Lower leg skin (tissue), 4 donors: ENCODE measurements around the gene OLFML1. TPM values are rescaled to one million over a fixed set of nuclear protein-coding genes. Genes with fewer than 3 reads are reported as not detected.

Experiments used
- DNase-seq, 2 donors: peaks; one replicate each; pipeline ENCODE4 v3.0.0-alpha.2; 2019; ENCODE audit warnings: low spot score in 2 of 2
- H3K4me3 ChIP-seq: fragments of 200-600 bp; sonication (generic); 2 replicates; pipeline ENCODE4 v1.5.1; 2017; ENCODE audit warnings: mild to moderate bottlenecking, low read depth; ENCODE audit not compliant: poor library complexity, severe bottlenecking
- POLR2A ChIP-seq, 2 donors: fragments of 450-650 bp; IDR thresholded peaks; one replicate each; pipeline ENCODE4 v1.6.1; 2016 to 2017; ENCODE audit warnings: antibody characterized with exemption in 2 of 2, mild to moderate bottlenecking in 1 of 2, moderate library complexity in 1 of 2
- WGBS, 2 donors: methylation state at CpG; one replicate each; pipeline ENCODE4 v1.1.5; 2018; 5-methylcytosine and 5-hydroxymethylcytosine counted together
- intact Hi-C: fragments of 100-400 bp; cut with DNase I; formaldehyde crosslinking; loops from one replicate; pipeline ENCODE4 v1.15.0; 2023; ENCODE audit warnings: low total_unique reads
- total RNA-seq, 4 donors: library from RNA; depleted of rRNA; stranded (reverse); fragments of >200 nt; gene quantifications; one replicate each; pipeline ENCODE4 v1.1.0, GENCODE V29; 2016
- TF ChIP-seq, protein P1 (sequence below), 3 donors: fragments of 450-650 bp; IDR thresholded peaks; one replicate each; pipeline ENCODE4 v1.5.1; 2016; ENCODE audit warnings: antibody characterized with exemption in 3 of 3, mild to moderate bottlenecking in 3 of 3, moderate library complexity in 2 of 3

OLFML1 gene
- total RNA-seq, 4 donors from 2014 or later, result 1.4 to 4.0 (median 2.7) TPM

DNA sequence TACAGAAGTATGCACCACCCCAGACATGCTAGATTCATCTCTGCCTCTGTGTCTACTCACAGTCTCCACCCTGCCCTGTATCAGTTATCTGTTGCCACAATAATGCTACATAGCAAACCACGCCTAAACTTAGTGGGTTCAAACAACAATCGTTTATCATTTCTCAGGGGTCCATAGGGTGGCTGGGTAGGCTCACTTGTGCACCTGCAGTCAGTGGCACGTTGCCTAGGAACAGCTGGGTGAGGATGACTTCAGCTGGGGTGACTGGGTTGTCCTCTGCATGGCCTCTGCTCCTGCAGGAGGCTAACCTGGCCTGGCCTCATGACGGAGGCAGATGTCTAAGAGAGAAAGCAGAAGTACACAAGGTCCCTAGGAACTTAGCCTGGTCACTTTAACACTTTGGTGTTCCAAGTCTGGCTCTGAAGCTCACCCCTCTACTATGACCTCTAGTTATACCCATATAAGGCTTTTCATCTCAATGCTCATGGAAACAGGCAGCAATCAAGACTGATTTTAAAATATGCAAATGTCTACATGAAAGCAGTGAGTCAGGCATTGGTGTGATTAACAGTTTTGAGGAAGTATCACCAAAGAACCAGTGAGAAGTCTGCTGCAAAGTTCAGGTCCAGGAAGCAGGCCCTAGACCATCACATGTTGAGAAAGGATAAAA, 10.7 kb downstream of the OLFML1 start:
- no peak overlapping the region for H3K4me3 ChIP-seq
- 77 to 91% methylated on average over 4 of the region's 4 CpGs for WGBS, 2 donors
- no peak for DNase-seq
- TF ChIP-seq POLR2A (IDR thresholded peaks at IDR 0.05), result no peak
- TF ChIP-seq, protein P1, sequence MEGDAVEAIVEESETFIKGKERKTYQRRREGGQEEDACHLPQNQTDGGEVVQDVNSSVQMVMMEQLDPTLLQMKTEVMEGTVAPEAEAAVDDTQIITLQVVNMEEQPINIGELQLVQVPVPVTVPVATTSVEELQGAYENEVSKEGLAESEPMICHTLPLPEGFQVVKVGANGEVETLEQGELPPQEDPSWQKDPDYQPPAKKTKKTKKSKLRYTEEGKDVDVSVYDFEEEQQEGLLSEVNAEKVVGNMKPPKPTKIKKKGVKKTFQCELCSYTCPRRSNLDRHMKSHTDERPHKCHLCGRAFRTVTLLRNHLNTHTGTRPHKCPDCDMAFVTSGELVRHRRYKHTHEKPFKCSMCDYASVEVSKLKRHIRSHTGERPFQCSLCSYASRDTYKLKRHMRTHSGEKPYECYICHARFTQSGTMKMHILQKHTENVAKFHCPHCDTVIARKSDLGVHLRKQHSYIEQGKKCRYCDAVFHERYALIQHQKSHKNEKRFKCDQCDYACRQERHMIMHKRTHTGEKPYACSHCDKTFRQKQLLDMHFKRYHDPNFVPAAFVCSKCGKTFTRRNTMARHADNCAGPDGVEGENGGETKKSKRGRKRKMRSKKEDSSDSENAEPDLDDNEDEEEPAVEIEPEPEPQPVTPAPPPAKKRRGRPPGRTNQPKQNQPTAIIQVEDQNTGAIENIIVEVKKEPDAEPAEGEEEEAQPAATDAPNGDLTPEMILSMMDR (IDR thresholded peaks at IDR 0.05), result no peak
- intact Hi-C loops, result no loop called here

DNA sequence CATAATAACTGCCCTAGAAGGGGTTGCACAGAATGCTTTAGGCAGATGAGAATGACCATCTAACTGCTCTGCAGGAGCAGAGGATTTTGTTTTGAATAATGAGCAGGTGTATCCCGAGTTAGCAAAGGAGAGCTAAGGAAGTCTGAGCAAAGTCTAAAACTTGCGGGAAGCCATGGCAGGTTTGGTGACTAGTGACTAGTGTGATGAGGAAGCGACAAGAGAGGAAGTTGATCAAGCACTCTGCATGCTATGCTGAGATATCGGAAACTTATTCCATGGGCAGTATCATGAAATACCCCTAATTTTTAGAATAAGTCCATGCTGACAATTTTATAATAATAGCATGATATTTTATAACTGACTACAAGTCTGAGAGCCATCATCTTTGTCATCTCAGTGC, 12.9 kb downstream of the OLFML1 start:
- DNase-seq, result no peak
- intact Hi-C loops, result no loop called here
- TF ChIP-seq, protein P1 (IDR thresholded peaks at IDR 0.05), result no peak
- no peak for TF ChIP-seq POLR2A (IDR thresholded peaks at IDR 0.05)
- 78 to 89% methylated on average over 4 of the region's 4 CpGs for WGBS, 2 donors
- no peak overlapping the region for H3K4me3 ChIP-seq

DNA sequence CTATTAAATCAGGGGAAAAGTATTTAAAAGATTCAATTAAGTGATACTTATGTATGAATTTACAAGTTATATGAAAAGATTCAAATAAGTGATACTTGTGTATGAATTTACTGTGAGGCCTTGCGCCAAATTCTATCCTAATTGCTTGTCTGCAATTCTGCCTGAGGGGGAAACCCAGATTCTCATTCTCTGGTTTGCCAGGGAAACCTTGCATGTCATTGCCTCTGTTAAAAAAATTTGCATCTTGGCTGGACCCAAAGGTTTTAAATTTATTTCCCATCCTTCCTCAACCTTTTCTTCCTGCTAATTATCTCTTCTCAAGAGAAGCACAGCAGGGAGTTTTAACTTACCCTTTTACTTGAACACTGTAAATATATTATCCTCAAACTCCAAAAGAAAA, 13.8 kb downstream of the OLFML1 start:
- intact Hi-C loops, result no loop called here
- no peak for TF ChIP-seq POLR2A (IDR thresholded peaks at IDR 0.05)
- TF ChIP-seq, protein P1 (IDR thresholded peaks at IDR 0.05), result no peak
- 48 to 59% methylated on average over 1 of the region's 1 CpG for WGBS, 2 donors
- H3K4me3 ChIP-seq, result no peak overlapping the region
- no peak for DNase-seq

DNA sequence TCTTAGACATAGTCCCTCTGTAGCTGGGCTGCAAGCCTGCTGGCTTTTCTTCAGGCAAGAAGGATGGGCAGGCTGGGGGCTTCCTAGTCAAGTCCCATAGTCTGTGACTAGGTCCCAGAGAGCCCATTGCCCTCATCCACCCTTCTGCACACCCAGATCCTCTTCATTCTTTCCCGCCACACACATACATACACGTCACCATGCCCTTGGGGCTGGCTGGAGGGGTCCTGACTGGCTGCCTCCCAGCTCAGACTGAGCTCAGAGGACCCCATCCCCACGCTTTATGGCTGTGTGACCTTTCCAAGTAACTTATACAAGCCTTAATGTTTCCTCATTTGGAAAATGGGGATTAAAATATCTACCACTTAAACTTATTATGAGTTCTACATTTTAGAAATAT, 14.9 kb downstream of the OLFML1 start:
- DNase-seq, result no peak
- WGBS, 2 donors, result 88 to 91% methylated on average over 3 of the region's 3 CpGs
- intact Hi-C loops, result no loop called here
- TF ChIP-seq, protein P1 (IDR thresholded peaks at IDR 0.05), result no peak
- TF ChIP-seq POLR2A (IDR thresholded peaks at IDR 0.05), result no peak
- H3K4me3 ChIP-seq, result no peak overlapping the region

DNA sequence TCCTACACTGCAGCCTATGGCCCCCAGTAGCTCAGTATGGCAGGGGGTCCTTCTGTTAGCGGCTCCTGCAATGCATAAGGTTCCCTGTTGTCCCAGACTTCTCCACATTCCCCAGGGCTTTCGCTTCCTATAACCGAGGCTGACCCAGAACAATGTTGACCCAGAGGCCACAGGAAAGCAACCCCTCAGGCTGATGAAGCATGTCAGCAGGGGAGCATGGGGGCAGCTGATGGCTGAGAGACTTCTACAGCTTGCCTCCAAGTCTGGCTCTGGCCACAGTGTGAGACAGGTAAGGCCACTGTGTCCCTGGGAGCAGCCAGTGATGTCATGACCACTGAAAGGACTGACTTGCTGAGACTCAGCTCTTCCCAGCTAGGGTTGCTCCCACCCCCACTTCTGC, 15.9 kb downstream of the OLFML1 start:
- 87 to 93% methylated on average over 3 of the region's 3 CpGs for WGBS, 2 donors
- DNase-seq, result no peak
- H3K4me3 ChIP-seq, result no peak overlapping the region
- intact Hi-C loops, result no loop called here
- no peak for TF ChIP-seq POLR2A (IDR thresholded peaks at IDR 0.05)
- TF ChIP-seq, protein P1 (IDR thresholded peaks at IDR 0.05), result no peak

DNA sequence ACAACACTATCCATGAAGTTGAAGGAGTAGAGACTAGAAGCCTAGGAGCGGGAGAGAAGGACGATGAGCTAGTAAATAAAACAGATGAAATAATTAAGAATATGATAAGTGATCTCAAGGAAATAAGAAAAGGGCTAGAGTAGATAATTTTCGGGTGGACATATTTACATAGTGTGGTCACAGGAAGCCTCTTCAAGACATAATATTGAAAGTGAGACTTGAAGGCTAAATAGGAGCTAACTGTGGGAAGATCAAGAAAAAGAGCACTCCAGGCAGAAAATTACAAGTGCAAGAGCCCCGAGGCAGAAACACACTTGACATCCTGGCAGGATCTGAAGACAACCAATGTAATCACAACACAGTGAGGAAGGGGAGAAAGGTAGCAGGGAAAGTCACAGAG, 16.6 kb downstream of the OLFML1 start:
- TF ChIP-seq, protein P1 (IDR thresholded peaks at IDR 0.05), result no peak
- no peak for TF ChIP-seq POLR2A (IDR thresholded peaks at IDR 0.05)
- 91 to 93% methylated on average over 4 of the region's 4 CpGs for WGBS, 2 donors
- intact Hi-C loops, result no loop called here

More for the DNA sequence above, 16.6 kb downstream of the OLFML1 start:
- DNase-seq, result no peak
- no peak overlapping the region for H3K4me3 ChIP-seq
